H9 (cell line): ENCODE results near the gene LAMA3. TPM values are rescaled to one million over a fixed set of nuclear protein-coding genes. Genes with fewer than 3 reads are reported as not detected.

Source experiments
- DNase-seq: peaks from one replicate; pipeline ENCODE4 v3.0.0-alpha.2; 2017
- H2AFZ ChIP-seq: one replicate; pipeline ENCODE4 v1.6.1; 2013; ENCODE audit warnings: mild to moderate bottlenecking, low read length, control low read depth, moderate library complexity
- H2AK5ac ChIP-seq: 2 replicates; pipeline ENCODE4 v1.6.1; 2013; ENCODE audit warnings: low read length, control low read depth, mixed read lengths; ENCODE audit not compliant: insufficient read length
- H2BK120ac ChIP-seq: one replicate; pipeline ENCODE4 v1.6.1; 2013; ENCODE audit warnings: low read depth, mild to moderate bottlenecking, low read length, control low read depth, inconsistent platforms; ENCODE audit not compliant: poor library complexity, severe bottlenecking
- H2BK12ac ChIP-seq: 2 replicates; pipeline ENCODE4 v1.6.1; 2013; ENCODE audit warnings: low read length, control low read depth, mixed read lengths, low read depth; ENCODE audit not compliant: insufficient read length
- H2BK15ac ChIP-seq: 2 replicates; pipeline ENCODE4 v1.6.1; 2013; ENCODE audit warnings: low read depth, low read length, control low read depth
- H2BK20ac ChIP-seq: one replicate; pipeline ENCODE4 v1.6.1; 2013; ENCODE audit warnings: low read depth, mild to moderate bottlenecking, low read length, control low read depth, inconsistent platforms; ENCODE audit not compliant: poor library complexity, severe bottlenecking
- H2BK5ac ChIP-seq: 2 replicates; pipeline ENCODE4 v1.6.1; 2013; ENCODE audit warnings: low read length, control low read depth, mixed read lengths; ENCODE audit not compliant: insufficient read length
- H3K14ac ChIP-seq: 2 replicates; pipeline ENCODE4 v1.6.1; 2013; ENCODE audit warnings: low read length, control low read depth; ENCODE audit not compliant: insufficient read depth
- H3K18ac ChIP-seq: 2 replicates; pipeline ENCODE4 v1.6.1; 2013; ENCODE audit warnings: low read depth, mild to moderate bottlenecking, mixed read lengths, low read length, control low read depth; ENCODE audit not compliant: insufficient read length
- H3K23ac ChIP-seq: 2 replicates; pipeline ENCODE4 v1.6.1; 2013; ENCODE audit warnings: low read length, control low read depth, mixed read lengths, low read depth; ENCODE audit not compliant: insufficient read length
- H3K23me2 ChIP-seq: 2 replicates; pipeline ENCODE4 v1.6.1; 2013; ENCODE audit warnings: low read depth, mild to moderate bottlenecking, mixed read lengths, low read length, control low read depth; ENCODE audit not compliant: insufficient read length, poor library complexity, severe bottlenecking
- H3K27ac ChIP-seq: 2 replicates; pipeline ENCODE4 v1.5.1; 2013; ENCODE audit warnings: low read length, control low read depth, mixed read lengths, low read depth; ENCODE audit not compliant: insufficient read length
- H3K27me3 ChIP-seq: 2 replicates; pipeline ENCODE4 v1.6.1; 2013; ENCODE audit warnings: low read length, control low read depth, inconsistent platforms; ENCODE audit not compliant: insufficient read depth
- H3K4ac ChIP-seq: 2 replicates; pipeline ENCODE4 v1.6.1; 2013; ENCODE audit warnings: low read depth, mild to moderate bottlenecking, control low read depth, inconsistent platforms, low read length, moderate library complexity
- H3K4me1 ChIP-seq: 2 replicates; pipeline ENCODE4 v1.6.1; 2013; ENCODE audit warnings: low read length, control low read depth, inconsistent platforms; ENCODE audit not compliant: insufficient read depth
- H3K4me2 ChIP-seq: 2 replicates; pipeline ENCODE4 v1.6.1; 2013; ENCODE audit warnings: low read length, control low read depth, mixed read lengths; ENCODE audit not compliant: insufficient read length, insufficient read depth
- H3K56ac ChIP-seq: 2 replicates; pipeline ENCODE4 v1.6.1; 2013; ENCODE audit warnings: low read depth, mild to moderate bottlenecking, mixed read lengths, low read length, control low read depth; ENCODE audit not compliant: insufficient read length
- H3K79me1 ChIP-seq: 2 replicates; pipeline ENCODE4 v1.6.1; 2013; ENCODE audit warnings: low read depth, mild to moderate bottlenecking, moderate library complexity, low read length, control low read depth, inconsistent platforms; ENCODE audit not compliant: insufficient read depth, poor library complexity, severe bottlenecking
- H3K79me2 ChIP-seq: 2 replicates; pipeline ENCODE4 v1.6.1; 2013; ENCODE audit warnings: low read length, control low read depth, inconsistent platforms; ENCODE audit not compliant: insufficient read depth
- H3K9ac ChIP-seq: 2 replicates; pipeline ENCODE4 v1.6.1; 2013; ENCODE audit warnings: low read length, control low read depth, mixed read lengths; ENCODE audit not compliant: insufficient read length; ENCODE audit errors: extremely low read depth
- H3K9me3 ChIP-seq: one replicate; pipeline ENCODE4 v1.6.1; 2013; ENCODE audit warnings: low read depth, low read length, inconsistent platforms; ENCODE audit not compliant: control insufficient read depth
- H3T11ph ChIP-seq: one replicate; pipeline ENCODE4 v1.6.1; 2013; ENCODE audit warnings: mild to moderate bottlenecking, low read length, control low read depth, inconsistent platforms
- H4K20me1 ChIP-seq: one replicate; pipeline ENCODE4 v1.6.1; 2013; ENCODE audit not compliant: control insufficient read depth, insufficient read length, insufficient read depth
- H4K5ac ChIP-seq: 2 replicates; pipeline ENCODE4 v1.6.1; 2013; ENCODE audit warnings: low read depth, mild to moderate bottlenecking, mixed read lengths, low read length, control low read depth; ENCODE audit not compliant: insufficient read length
- H4K8ac ChIP-seq: replicated peaks from 2 replicates; pipeline ENCODE4 v1.6.1; 2013; ENCODE audit warnings: low read length, control low read depth, mixed read lengths, low read depth; ENCODE audit not compliant: insufficient read length
- H4K91ac ChIP-seq: 2 replicates; pipeline ENCODE4 v1.6.1; 2013; ENCODE audit warnings: low read depth, mild to moderate bottlenecking, moderate library complexity, mixed read lengths, low read length, control low read depth; ENCODE audit not compliant: insufficient read length
- H3K27ac Mint-ChIP-seq, 3 experiments: 2 replicates in 2 of 3; 3 replicates in 1 of 3; pipeline ENCODE4 v1.8.0; 2020 to 2021; ENCODE audit warnings: mixed read lengths in 3 of 3, mild to moderate bottlenecking in 1 of 3, moderate library complexity in 1 of 3
- H3K27me3 Mint-ChIP-seq: 2 replicates; pipeline ENCODE4 v1.8.0; 2021; ENCODE audit warnings: low read depth, mild to moderate bottlenecking, moderate library complexity, mixed read lengths
- H3K36me3 Mint-ChIP-seq, 3 experiments: 2 replicates in 2 of 3; 3 replicates in 1 of 3; pipeline ENCODE4 v1.8.0; 2020 to 2021; ENCODE audit warnings: low read depth in 3 of 3, mixed read lengths in 3 of 3; ENCODE audit not compliant: insufficient read depth in 1 of 3
- H3K4me1 Mint-ChIP-seq, 2 experiments: 2 replicates each; pipeline ENCODE4 v1.8.0; 2020; ENCODE audit warnings: mixed read lengths in 2 of 2
- H3K4me3 Mint-ChIP-seq, 2 experiments: 2 replicates in 1 of 2; 3 replicates in 1 of 2; pipeline ENCODE4 v1.8.0; 2020 to 2021; ENCODE audit warnings: mild to moderate bottlenecking in 2 of 2, mixed read lengths in 2 of 2, moderate library complexity in 1 of 2
- H3K9me3 Mint-ChIP-seq, 2 experiments: 2 replicates in 1 of 2; 3 replicates in 1 of 2; pipeline ENCODE4 v1.8.0; 2020; ENCODE audit warnings: mild to moderate bottlenecking in 2 of 2, mixed read lengths in 2 of 2, moderate library complexity in 1 of 2
- WGBS: extraction: QIAGEN DNeasy Blood & Tissue Kit; methylation state at CpG from one replicate; pipeline ENCODE4 v1.1.7; 2013; ENCODE audit warnings: missing lambda C conversion rate, low lambda C conversion rate, mixed read lengths; ENCODE audit not compliant: insufficient read length; ENCODE audit errors: extremely low coverage; 5-methylcytosine and 5-hydroxymethylcytosine counted together
- total RNA-seq: library from RNA; stranded (reverse); gene quantifications from 2 replicates; pipeline ENCODE4 v1.2.1, GENCODE V29; 2021
- TF ChIP-seq, protein P1 (sequence below): fragments of 200-600 bp; sonication (generic); conservative IDR thresholded peaks from 3 replicates; pipeline ENCODE4 v1.8.0; 2021; ENCODE audit warnings: antibody characterized with exemption, mild to moderate bottlenecking

LAMA3 gene
- total RNA-seq, 1 experiment from 2014 or later, result 0.33 TPM

DNA sequence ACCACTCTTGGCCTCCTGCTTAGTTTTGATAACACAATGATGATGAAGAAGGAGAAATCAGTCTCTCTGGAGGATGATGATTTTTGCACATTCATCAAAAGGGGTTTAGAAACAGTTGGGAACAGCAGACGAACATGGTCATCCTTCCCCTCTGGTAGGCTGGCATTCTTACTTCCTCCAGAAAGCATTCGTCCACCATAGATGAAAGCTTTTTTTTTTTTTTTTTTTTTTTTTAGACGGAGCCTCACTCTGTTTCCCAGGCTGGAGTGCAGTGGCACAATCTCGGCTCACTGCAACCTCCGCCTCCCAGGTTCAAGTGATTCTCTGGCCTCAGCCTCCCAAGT is 281.8 kb downstream of the LAMA3 start:
- H2AK5ac ChIP-seq, result no peak overlapping the region
- H4K20me1 ChIP-seq, result no peaks in the 10 kb centered on the region
- DNase-seq, result no peak
- TF ChIP-seq, protein P1, sequence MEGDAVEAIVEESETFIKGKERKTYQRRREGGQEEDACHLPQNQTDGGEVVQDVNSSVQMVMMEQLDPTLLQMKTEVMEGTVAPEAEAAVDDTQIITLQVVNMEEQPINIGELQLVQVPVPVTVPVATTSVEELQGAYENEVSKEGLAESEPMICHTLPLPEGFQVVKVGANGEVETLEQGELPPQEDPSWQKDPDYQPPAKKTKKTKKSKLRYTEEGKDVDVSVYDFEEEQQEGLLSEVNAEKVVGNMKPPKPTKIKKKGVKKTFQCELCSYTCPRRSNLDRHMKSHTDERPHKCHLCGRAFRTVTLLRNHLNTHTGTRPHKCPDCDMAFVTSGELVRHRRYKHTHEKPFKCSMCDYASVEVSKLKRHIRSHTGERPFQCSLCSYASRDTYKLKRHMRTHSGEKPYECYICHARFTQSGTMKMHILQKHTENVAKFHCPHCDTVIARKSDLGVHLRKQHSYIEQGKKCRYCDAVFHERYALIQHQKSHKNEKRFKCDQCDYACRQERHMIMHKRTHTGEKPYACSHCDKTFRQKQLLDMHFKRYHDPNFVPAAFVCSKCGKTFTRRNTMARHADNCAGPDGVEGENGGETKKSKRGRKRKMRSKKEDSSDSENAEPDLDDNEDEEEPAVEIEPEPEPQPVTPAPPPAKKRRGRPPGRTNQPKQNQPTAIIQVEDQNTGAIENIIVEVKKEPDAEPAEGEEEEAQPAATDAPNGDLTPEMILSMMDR, result no peak
- no peak overlapping the region for H3K23ac ChIP-seq
- no peaks in the 10 kb centered on the region for H3K23me2 ChIP-seq
- no peak overlapping the region for H3K9ac ChIP-seq
- no peak overlapping the region for H2AFZ ChIP-seq
- no peak overlapping the region for H3K18ac ChIP-seq
- no peaks in the 10 kb centered on the region for H3K27me3 ChIP-seq
- H3K4me3 Mint-ChIP-seq, result no peak overlapping the region
- H3K9me3 ChIP-seq, result no peaks in the 10 kb centered on the region
- H4K5ac ChIP-seq, result no peak overlapping the region
- H3K36me3 Mint-ChIP-seq, result no peaks in the 10 kb centered on the region
- no peak overlapping the region for H3K4ac ChIP-seq
- no peak overlapping the region for H3K27ac Mint-ChIP-seq
- no peak overlapping the region for H2BK12ac ChIP-seq
- H3K9me3 Mint-ChIP-seq, result no peaks in the 10 kb centered on the region
- H3K4me2 ChIP-seq, result no peak overlapping the region
- H3K79me2 ChIP-seq, result no peaks in the 10 kb centered on the region
- no peak overlapping the region for H3K56ac ChIP-seq
- no peak overlapping the region for H4K8ac ChIP-seq
- H2BK15ac ChIP-seq, result no peak overlapping the region
- H4K91ac ChIP-seq, result no peak overlapping the region
- no peak overlapping the region for H2BK20ac ChIP-seq
- H3K79me1 ChIP-seq, result no peaks in the 10 kb centered on the region
- WGBS, result no CpG with 5 or more reads among the region's 5 CpGs
- no peak overlapping the region for H3T11ph ChIP-seq
- H3K14ac ChIP-seq, result no peak overlapping the region
- H3K27me3 Mint-ChIP-seq, result 0 out of 2 replicates have a peak, but pooled peaks cover 3% of the 10 kb centered on the region
- no peak overlapping the region for H2BK5ac ChIP-seq
- H3K4me1 ChIP-seq, result peaks cover 2% of the 10 kb centered on the region; the same call in 1 of the 2 replicates
- H2BK120ac ChIP-seq, result no peak overlapping the region
- H3K27ac ChIP-seq, result no peak overlapping the region
- H3K4me1 Mint-ChIP-seq, result peaks cover 10 to 11% of the 10 kb centered on the region in 2 experiments
